Right renal pelvis (tissue), 4 donors: ENCODE measurements around the gene NSG2. TPM values are rescaled to one million over a fixed set of nuclear protein-coding genes. Genes with fewer than 3 reads are reported as not detected.
"Not testable (repeated sequence)": the region's sequence is repeated elsewhere in the genome, so short reads cannot be mapped to it uniquely, and the experiment has no call there.

Experiments
- DNase-seq, 4 donors: peaks; one replicate each; pipeline ENCODE4 v3.0.0-alpha.2; 2013; ENCODE audit warnings: low read depth in 4 of 4, low spot score in 3 of 4, missing footprints in 1 of 4
- polyA plus RNA-seq, 4 donors: library from polyadenylated mRNA; unstranded; fragments of 120-200 nt; gene quantifications; one replicate each; pipeline ENCODE4 v1.2.1, GENCODE V29; 2013; ENCODE audit not compliant: insufficient read length in 4 of 4

Gene NSG2
- polyA plus RNA-seq, 4 donors = 0.18 to 1.6 (median 0.38) TPM

- no peak for DNase-seq
Measured at GRCh38 chr5:174146556-174146955, 101.0 kb downstream of the NSG2 start.

- not testable (repeated sequence) for DNase-seq
Measured at GRCh38 chr5:174147012-174147411, 101.5 kb downstream of the NSG2 start.

GRCh38 chr5:174147551-174147950 lies 102.0 kb downstream of the NSG2 start:
- no peak for DNase-seq

GRCh38 chr5:174148721-174149120 lies 103.2 kb downstream of the NSG2 start:
- no peak for DNase-seq

GRCh38 chr5:174149426-174149825 lies 103.9 kb downstream of the NSG2 start:
- no peak for DNase-seq

GRCh38 chr5:174149989-174150388 lies 104.5 kb downstream of the NSG2 start:
- DNase-seq = no peak

- no peak for DNase-seq
Measured at GRCh38 chr5:174151599-174152181, 106.2 kb downstream of the NSG2 start.

GRCh38 chr5:174154559-174154958 lies 109.1 kb downstream of the NSG2 start:
- no peak for DNase-seq

- DNase-seq = no peak
Measured at GRCh38 chr5:174155281-174155680, 109.8 kb downstream of the NSG2 start.

GRCh38 chr5:174155706-174156105 lies 110.2 kb downstream of the NSG2 start:
- no peak for DNase-seq

- DNase-seq = no peak
Measured at GRCh38 chr5:174157048-174157447, 111.5 kb downstream of the NSG2 start.

Other genes with a start within 250 kb of the NSG2 start
- 10 to 100 TPM; 35.7 to 43.4 (median 40.6) TPM for gene CPEB4, start 157.4 kb upstream of the NSG2 start, polyA plus RNA-seq
- gene C5orf47, start 56.5 kb upstream of the NSG2 start, polyA plus RNA-seq = under 1 TPM; 0.09 to 0.26 (median 0.22) TPM